HG02870 (cell line): Measurements from ENCODE around the gene GOT2.
"Not testable (repeated sequence)": the region's sequence is repeated elsewhere in the genome, so short reads cannot be mapped to it uniquely, and the experiment has no call there.

Experiments used
- ATAC-seq: cut with Tn5 transposase; IDR thresholded peaks from one replicate; pipeline ENCODE4 v1.9.1; 2021; ENCODE audit warnings: mild to moderate bottlenecking, moderate library complexity; ENCODE audit not compliant: unreplicated experiment

Gene GOT2

DNA sequence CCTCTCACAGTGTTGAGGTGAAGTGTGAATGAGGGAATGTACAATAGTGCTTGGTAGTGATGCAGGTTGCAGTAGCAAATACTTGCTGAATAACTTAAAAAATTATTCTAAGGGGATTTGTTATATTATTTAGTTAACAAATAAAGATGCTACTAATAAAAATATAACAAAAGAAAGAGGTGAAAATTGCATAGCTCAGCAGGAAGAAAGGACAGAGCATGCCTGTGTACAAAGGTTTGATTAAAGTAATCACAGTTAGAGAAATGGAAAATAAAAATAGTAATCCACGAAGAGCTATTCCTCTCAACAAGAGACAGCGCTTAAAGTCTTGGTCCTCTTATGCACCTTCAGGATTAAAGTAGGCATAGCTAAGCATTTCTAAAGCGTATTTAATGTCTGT is 11.0 kb downstream of the GOT2 start:
- no peak for ATAC-seq

DNA sequence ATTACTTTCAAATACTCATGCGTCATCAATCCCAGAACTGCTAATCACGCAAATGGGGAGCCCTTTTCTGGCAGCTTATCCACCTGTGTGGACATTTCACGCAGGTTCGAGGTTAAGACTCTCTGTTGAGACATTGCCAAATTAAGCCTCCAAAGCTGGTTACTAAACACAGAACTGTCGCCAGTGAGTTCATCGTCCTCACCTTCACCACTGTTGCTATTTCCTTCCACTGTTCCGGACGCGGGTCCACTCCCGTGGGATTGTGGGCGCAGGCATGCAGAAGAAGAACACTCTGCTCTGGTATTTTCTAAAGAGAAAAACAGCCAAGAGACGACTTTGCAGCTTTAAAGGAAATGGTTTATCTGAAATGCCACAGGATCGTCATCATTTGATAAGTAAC is 16.1 kb downstream of the GOT2 start:
- no peak for ATAC-seq

DNA sequence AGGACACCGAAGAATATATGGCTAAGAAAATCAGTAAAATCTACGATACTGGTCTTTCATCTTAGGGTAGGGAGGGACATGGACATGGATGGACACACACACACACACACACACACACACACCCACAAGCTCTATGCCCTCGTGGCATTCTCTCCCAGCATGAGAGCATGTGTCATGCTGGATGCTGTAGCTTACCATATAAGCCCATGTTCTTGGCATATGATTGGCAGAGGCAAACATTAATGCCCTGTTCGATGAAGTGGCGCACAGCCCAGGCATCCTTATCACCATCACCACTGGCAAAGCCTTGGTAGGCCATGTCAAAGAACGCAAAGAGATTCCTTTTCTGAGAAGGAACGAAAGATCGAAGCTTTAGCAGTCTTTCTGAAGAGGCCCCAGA is 17.6 kb downstream of the GOT2 start:
- no peak for ATAC-seq

DNA sequence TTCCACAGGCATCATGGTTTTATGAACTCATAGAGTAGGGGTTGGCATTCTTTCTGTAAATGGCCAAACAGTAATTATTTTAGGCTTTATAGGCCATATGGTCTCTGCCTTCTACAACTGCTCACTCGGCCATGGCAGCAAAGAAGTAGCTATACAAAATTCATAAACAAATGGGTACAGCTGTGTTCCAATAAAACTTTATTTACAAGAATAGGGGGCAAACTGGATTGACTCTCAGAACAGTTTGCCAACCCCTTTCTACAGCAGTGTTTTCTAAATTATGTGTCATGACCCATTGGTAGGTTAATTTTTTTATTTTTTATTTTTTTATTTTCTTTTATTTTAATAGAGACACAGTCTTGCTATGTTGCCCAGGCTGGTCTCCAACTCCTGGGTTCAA is 20.4 kb downstream of the GOT2 start:
- ATAC-seq, result no peak

DNA sequence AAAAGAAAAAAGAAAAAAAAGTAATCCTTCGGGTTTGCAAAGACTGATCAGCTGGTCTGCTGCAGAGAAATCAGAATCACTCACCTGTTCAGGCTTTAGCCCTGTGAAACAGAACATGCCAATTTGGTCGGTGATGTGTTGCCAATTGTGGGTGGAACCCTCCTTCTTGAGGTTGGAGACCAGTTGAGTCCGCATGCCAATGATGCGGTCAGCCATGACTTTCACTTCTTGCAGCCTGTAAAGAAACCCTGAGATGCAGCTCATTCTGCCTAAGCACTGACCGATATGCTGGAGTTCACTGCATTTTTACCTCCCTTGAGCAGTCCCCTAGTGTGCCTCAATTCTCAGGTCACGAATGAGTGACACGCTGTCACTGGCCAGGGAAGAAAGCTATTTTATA is 24.8 kb downstream of the GOT2 start:
- no peak for ATAC-seq

DNA sequence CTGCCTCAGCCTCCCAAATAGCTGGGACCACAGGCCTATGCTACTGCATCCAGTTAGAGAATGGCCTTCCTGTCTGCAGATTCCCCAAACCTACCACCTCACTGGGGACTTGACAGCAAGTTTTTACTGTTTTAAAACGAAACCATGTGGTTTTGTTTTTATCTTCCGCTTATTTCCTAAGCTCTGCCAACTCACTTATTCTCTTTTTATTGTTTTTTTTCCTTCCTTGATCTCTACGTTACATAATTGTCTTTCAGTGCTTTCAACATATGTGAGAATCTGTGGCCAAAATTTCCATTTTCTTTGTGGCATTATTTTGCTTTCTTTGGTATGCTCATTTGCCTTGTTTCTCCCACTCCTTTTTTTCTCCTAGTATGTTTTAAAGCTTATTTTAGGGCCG is 35.0 kb downstream of the GOT2 start:
- no peak for ATAC-seq

DNA sequence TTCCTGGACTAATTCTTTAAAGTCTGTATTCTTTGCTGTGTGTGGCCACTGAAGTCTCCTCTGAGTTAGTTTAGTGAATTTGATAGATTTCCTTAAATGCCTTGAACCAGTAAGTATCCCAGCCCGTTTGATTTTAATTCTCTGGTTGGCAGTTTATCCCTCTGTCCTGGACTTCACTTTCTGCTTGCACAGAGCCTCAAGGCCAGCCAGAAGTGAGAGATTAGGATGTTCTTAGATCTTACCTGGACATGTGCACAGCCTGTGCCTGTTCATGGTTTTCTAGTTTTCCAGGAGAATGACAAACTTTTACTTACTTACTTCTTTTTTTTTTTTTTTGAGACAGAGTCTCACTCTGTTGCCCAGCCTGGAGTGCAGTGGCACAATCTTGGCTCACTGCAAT is 38.7 kb downstream of the GOT2 start:
- ATAC-seq, result no peak

DNA sequence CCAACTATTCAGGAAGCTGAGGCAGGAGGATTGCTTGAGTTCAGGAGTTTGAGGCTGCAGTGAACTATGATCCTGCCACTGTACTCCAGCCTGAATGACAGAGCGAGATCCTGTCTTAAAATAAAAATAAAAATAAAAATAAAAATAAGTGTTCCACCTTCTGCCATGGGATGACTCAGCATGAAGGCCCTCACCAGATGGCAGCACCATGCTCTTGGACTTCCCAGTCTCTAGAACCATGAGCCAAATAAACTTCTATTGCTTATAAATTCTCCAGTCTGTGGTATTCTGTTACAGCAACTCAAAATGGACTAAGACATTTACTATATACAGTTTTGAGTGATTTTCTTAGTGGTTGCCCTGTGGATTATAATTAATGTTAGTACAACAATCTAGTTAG is 41.7 kb downstream of the GOT2 start:
- no peak for ATAC-seq

DNA sequence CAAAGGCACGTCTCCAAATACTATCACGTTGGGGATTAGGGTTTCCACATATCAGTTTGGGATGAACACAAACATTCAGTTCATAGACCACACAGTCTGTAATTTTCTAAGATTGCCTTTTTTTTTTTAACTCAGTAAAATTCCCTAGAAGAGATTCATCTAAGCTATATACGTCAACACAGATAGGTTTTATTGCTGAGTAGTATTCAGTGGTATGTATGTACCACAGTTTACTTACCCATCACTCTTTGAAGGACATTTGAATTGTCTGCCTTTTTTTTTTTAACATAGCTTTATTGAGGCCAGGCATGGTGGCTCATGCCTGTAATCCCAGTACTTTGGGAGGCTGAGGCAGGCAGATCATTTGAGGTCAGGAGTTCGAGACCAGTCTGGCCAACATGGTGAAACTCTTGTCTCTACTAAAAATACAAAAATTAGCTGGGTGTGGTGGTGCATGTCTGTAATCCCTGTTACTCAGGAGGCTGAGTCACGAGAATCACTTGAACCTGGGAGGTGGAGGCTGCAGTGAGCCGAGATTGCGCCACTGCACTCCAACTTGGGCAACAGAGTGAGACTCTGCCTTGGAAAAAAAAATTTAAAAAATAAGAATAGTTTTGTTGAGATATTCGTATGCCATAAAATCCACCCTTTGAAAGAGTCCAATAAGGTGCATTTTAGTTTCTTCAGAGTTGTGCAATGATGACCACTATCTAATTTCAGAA is 47.0 kb downstream of the GOT2 start:
- ATAC-seq, result not testable (repeated sequence)

DNA sequence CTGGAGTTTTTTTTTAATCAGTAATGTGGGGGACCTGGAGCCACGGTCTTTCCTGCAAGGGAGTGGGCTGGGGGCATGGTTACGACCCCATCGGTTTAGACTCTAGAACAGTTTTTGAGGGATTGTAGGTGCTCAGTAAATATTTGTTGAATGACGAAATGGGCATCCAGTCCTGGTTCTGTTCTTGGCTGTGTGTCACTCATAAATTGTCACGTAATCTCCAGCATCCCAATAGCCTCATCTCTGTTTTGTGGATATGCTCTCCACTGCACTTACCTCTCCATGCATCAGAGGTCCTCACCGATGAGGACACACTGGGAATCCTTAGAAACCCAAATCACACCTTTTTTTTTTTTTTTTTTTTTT is 49.0 kb downstream of the GOT2 start:
- no peak for ATAC-seq

DNA sequence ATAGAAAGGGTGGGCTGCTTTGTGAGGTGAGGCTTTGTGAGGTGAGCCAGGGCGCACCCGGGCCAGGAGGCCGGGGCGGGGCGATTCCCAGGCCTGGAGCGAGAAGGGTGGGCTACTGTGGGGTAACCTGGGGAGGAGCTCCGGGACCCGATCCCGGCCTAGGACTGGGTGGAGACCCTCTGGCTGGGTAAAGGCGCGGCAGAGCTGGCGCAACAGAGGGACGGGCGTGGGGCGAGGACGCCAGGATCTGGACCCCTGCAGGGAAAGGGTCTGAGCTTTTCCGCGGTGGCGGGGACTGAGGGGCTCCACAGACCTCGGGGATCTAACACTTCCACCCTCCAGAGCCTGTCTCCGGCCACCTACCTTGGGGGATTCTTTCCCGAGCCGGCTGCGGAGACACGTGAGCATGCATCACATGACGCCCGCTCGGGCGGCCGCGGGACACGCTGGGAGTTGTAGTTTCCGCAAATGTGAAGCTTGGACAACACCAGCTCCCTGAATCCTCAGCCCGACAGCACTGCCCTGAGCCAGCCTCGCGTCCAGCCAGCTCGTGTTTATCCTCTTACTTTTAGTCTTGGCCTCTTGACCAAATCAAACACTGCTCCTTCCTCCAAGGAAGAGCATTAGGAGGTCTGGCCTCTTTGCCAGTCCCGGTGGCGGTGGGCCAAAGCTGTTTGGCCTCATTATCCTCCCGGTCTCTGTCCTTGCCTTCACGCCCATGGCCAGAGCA is 49.6 kb downstream of the GOT2 start, which contains the start of gene SLC38A7:
TSS of gene SLC38A7 (minus strand) at position 417 of the 730 bp plus-strand sequence. CDS start 4,644 bp downstream, outside the sequence.
- peak; percentile 98 for ATAC-seq

DNA sequence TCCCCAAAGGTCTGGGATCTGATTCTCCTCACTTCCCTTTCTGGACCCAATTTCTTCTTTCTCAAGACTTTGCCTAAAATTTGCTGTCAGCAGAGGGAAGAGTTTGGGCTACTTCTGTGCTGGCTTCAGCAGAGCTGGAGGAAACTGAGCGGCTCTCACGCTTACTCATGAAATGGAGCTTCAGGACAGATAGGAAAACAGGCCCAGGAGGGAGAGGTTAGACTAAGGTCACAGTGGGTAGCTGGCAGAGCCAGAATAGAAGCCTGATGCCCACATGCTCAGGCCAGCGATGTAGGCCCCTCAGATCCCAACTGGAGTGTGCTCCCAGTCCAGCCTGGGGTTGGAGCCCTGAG is 50.1 kb downstream of the GOT2 start:
- peak; percentile 3 for ATAC-seq

DNA sequence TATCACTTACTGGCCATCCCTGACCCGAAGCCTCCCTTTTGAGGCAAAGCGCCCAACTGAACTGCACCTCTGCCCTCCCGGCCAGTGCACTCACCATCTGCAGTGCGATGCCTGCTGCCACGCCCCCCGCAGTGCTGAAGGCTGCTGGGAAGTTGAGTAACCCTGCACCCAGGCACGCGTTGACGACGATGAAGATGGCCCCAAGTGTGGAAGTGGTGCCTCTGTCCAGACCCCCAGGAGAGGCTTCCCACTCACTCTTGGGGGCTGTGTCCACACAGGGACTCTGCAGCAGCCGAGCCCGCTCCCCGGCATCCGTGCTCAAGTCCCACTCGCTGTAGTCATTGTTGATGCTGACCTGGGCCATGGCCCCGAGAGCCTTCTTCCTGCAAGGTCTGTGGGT is 54.4 kb downstream of the GOT2 start:
- ATAC-seq, result no peak

DNA sequence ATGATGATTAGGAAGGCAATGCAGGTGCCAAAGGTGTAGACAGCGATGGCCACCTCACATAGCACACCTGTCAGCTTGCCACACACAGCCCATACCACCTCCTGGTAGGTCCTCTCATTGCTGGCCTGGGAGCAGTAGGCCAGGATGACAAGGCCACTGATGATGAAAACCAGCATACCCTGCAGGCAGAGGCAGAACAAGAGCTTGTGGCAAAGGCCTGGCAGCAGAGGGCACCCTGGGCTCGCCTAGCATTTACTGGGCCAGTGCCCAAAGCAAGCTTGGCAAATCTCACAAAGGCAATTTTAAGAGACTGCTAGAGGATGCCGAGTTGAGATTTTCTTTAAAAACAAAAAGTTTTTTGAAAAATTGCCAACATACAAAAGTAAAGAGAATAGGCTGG is 55.4 kb downstream of the GOT2 start:
- no peak for ATAC-seq

DNA sequence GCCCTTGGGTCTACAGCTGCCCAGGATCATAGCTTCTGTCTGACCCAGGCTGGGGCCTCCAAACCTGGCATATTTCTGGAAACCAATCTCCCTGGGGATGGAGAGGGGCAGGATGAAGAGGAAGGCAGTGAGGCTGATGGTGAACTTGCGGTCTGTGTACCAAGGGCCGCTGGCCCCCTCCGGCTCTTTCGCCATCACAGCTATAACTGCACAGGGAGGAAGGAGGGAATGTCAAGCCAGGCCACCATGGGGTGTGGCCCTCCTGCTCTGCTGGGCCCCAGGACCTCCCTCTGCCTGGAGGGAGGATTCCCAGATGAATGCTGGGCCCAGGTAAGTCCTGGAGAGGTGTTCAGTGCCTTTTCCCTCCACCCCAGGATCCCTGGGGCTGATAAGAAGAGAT is 55.8 kb downstream of the GOT2 start:
- ATAC-seq, result no peak

DNA sequence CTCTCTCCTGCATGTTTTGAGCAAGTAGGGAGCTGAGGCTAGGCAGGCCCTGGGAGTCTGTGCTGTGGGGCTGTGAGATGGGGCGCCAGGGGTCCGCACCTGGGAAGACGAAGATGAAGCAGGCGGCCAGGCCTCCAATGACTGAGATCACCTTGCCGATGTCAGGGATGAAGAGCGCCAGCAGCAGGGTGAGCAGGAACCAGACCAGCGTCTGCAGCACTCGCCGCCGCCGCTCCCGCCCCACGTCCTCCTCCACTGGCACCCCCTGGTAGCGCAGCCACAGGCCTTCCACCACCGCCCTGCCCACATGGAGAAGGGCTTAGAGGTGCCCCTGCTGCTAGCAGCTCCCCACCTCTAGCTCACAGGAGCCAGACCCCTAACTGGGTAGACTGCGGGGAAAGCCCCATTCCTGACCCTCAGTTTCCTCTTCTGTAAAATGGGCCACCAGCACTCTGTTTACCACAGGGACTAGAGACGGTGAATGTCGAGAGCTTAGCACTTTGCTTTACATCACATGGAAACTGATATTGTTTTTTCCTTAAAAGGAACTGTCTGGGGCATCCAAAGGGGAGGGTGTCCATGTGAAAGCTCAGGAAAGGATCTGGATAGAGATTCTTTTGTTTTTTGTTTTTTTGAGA is 63.1 kb downstream of the GOT2 start:
- no peak for ATAC-seq

DNA sequence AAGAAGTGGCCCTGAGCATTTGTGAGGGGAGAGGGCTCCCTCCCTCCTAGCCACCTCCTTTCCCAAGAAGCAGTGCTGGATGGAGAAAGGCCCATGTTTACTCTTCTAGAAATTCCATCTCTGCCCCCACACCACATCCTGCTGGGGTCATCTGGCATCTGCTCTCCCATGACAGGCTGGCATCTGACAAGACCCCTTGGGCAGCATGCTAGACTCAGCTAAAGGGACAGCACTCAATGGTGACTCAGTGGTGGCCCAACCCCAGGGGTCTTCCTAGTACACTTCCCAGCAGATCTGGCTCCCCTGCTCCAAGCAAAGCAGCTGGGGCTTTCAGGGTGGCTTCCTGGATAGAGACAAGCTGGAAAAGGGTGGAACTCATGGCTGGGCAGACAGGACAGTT is 63.9 kb downstream of the GOT2 start:
- ATAC-seq, result no peak

DNA sequence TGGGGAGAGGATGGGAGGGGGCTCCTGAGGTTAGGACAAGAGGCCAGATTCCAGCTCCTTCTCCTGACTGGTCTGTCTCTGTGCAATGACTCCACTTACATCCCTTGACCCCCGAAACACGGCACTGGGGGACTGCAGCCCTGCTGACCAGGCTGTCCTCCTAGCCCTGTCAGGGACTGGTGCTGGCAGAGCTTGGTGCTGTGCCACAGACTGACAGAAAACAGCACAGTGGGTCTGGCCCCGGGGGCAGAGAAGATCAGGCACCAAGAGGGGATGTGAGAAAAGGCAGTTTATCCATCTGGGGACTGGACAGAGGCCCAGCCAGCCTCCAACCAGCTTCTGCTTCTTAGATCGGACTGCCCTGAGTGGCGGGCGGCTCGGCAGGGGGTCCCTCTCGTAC is 68.9 kb downstream of the GOT2 start:
- no peak for ATAC-seq

DNA sequence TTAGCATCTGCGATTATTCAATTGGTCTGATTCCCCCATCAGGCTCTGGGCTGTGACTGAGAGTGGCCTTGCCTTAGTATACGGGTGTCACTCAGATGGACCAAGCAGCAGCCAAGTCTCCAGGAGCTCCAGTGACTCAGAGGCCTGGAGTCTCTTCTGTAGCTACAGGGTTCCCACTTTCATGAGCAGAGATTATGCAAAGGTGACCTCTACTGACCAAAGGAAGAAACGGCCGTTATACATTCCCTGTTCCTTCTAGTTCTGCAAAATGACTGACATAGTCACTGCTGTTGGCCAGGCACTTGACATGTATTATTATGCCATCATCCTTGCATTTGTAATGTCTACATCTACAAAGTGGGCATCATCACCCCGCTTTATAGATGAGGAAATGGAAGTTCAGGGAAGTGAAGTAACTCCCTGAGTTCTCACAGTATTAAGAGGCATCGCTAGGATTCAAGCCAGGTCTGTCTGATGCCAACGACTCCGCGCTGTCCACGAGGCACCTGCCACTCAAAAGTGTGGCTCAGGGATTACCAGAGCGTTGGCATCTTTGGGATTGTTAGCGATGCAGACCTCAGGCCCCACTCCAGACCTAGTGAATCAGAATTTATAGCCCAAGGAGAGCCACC is 72.8 kb downstream of the GOT2 start:
- ATAC-seq, result peak; percentile 87

DNA sequence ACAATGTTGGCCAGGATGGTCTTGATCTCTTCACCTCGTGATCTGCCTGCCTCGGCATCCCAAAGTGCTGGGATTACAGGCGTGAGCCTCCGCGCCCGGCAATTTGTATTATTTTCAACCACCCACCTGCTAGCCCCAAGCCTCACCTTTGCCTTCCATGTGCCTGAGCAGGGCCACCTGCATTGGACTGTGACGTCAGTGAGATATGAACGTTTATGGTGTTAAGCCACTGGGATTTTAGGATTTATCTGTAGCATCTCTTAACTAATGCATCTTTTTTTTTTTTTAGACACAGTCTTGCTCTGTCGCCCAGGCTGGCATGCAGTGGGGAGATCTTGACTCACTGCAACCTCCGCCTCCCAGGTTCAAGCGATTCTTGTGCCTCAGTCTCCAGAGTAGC is 74.2 kb downstream of the GOT2 start:
- not testable (repeated sequence) for ATAC-seq

DNA sequence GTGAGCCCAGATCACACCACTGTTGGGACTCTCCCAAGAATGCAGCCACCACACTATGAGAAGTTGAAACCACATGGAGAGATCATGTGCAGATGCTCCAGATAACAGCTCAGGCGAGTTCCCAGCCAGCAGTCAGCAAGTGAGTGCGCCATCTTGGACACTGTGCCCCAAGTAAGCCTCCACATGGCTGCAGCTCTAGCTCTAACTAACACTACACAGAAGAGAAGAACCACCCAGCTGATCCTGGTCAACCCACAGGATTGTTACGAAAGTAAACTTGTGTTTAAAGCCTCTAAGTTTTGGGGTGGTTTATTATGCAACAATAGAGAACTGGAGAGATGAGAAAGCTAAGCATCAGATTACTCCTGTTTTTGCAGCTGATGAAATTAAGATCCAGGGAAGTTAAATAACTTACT is 75.3 kb downstream of the GOT2 start:
- no peak for ATAC-seq
